Measurements from ENCODE around the gene TF. TPM values are rescaled to one million over a fixed set of nuclear protein-coding genes. Genes with fewer than 3 reads are reported as not detected.
"Not testable (repeated sequence)": the region's sequence is repeated elsewhere in the genome, so short reads cannot be mapped to it uniquely, and the experiment has no call there.

TF gene
- total and polyA plus RNA-seq, 2 experiments from 2014 or later = 0.33 to 3.0 TPM

DNA sequence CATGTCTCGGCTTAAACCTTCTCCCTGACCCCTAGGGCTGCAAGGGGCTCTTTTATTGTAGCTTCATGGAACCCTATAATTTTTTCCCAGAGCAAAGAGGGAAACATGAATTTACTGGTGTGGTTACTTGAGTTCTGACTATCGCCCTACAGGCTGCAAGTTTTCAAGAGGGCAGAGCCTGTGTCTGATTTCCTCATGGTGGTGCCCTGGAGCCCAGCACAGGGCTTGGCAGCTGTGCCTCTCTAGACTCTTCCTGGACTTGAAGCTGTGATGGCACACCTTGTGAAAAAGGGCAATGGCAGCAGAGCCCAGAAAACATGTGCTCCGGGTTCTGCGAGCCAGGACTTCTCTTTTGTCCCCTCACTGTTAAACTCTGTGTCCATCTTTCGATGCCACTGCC is 34.2 kb upstream of the TF start:
- TF ChIP-seq, protein P1, sequence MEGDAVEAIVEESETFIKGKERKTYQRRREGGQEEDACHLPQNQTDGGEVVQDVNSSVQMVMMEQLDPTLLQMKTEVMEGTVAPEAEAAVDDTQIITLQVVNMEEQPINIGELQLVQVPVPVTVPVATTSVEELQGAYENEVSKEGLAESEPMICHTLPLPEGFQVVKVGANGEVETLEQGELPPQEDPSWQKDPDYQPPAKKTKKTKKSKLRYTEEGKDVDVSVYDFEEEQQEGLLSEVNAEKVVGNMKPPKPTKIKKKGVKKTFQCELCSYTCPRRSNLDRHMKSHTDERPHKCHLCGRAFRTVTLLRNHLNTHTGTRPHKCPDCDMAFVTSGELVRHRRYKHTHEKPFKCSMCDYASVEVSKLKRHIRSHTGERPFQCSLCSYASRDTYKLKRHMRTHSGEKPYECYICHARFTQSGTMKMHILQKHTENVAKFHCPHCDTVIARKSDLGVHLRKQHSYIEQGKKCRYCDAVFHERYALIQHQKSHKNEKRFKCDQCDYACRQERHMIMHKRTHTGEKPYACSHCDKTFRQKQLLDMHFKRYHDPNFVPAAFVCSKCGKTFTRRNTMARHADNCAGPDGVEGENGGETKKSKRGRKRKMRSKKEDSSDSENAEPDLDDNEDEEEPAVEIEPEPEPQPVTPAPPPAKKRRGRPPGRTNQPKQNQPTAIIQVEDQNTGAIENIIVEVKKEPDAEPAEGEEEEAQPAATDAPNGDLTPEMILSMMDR (IDR thresholded peaks at IDR 0.05; ENCODE audit: low read depth, low read length) = no peak
- DNase-seq (ENCODE audit: low read depth in 1 of 2, low spot score in 1 of 2) = no peak
- Histone ChIP-seq H3K4me1 (ENCODE audit: low read depth) (no peaks in the 10 kb centered on the region), H3K27me3 (peaks cover 17% of the 10 kb centered on the region), H3K27ac (no peak overlapping the region), H3K9me3 (ENCODE audit: low read depth) (no peaks in the 10 kb centered on the region), H3K36me3 (no peaks in the 10 kb centered on the region), H3K4me3 (no peak overlapping the region)

DNA sequence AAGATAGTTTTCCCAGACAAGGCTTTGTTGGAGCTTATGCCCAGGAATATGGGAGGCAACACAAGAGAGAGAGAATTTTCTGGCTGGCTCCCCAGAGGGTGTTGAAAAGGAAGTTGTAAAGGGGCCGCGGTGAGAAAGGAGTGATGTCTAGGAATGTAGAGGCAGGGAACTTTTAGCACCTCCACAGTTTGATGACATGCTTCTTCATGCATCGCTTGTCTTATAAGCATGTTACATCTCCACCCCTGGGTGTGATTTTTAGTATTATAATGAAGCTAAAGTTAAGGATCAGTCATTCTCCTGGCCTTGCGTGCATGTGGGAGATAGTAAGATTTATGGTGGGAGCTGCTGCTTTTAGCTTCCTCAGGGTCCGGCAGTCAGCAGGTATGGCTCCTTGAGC is 32.8 kb upstream of the TF start:
- DNase-seq (ENCODE audit: low read depth in 1 of 2, low spot score in 1 of 2) = no peak
- Histone ChIP-seq H3K27me3 (peaks cover 9% of the 10 kb centered on the region), H3K36me3 (no peaks in the 10 kb centered on the region), H3K4me3 (no peak overlapping the region), H3K4me1 (ENCODE audit: low read depth) (no peaks in the 10 kb centered on the region), H3K27ac (no peak overlapping the region), H3K9me3 (ENCODE audit: low read depth) (no peaks in the 10 kb centered on the region)
- TF ChIP-seq, protein P1 (IDR thresholded peaks at IDR 0.05; ENCODE audit: low read depth, low read length) = no peak

DNA sequence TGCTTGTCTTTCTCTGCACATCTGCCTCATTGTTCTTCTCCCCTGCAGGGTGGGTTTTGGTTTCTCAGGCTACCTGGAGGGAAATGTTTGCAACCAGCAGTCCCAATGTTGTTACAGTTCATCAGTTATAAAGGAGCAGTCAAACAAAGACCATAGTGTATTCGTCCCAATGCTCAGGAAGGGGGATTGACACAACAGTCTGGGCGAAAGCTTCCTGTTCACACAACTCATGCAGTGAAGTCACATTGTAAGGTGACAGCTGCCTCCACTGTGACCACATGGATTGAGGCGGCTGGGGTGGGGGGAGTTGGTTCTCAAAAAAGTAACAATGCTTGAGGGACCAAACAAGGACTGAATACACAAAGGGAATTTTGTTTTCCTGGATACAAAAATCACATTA is 28.8 kb upstream of the TF start:
- DNase-seq (ENCODE audit: low read depth in 1 of 2, low spot score in 1 of 2) = no peak
- H3K4me3 ChIP-seq = no peak overlapping the region

DNA sequence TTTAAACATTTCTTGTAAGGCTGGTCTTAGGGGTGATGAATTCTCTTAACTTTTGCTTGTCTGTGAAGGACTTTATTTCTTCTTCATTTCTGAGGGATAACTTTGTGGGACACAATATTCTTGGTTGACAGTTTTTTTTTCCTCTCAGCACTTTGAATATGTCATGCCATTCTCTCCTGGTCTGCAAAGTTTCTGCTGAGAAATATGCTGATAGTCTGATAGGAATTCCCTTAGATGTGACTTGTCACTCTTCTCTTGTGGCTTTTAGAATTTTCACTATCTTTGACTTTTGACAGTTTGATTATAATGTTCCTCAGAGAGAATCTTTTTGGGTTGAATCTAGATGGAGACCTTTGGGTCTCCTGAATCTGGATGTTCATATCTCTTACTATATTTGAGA is 23.3 kb upstream of the TF start:
- Histone ChIP-seq H3K36me3 (no peaks in the 10 kb centered on the region), H3K4me1 (ENCODE audit: low read depth) (no peaks in the 10 kb centered on the region), H3K4me3 (no peak overlapping the region), H3K27ac (no peak overlapping the region), H3K9me3 (ENCODE audit: low read depth) (no peaks in the 10 kb centered on the region), H3K27me3 (no peaks in the 10 kb centered on the region)
- DNase-seq (ENCODE audit: low read depth in 1 of 2, low spot score in 1 of 2) = no peak
- TF ChIP-seq, protein P1 (IDR thresholded peaks at IDR 0.05; ENCODE audit: low read depth, low read length) = no peak

More for the DNA sequence above, 28.8 kb upstream of the TF start:
- TF ChIP-seq, protein P1 (IDR thresholded peaks at IDR 0.05; ENCODE audit: low read depth, low read length) = no peak
- Histone ChIP-seq H3K9me3 (ENCODE audit: low read depth) (no peaks in the 10 kb centered on the region), H3K27me3 (no peaks in the 10 kb centered on the region), H3K36me3 (no peaks in the 10 kb centered on the region), H3K4me1 (ENCODE audit: low read depth) (no peaks in the 10 kb centered on the region), H3K27ac (no peak overlapping the region)

DNA sequence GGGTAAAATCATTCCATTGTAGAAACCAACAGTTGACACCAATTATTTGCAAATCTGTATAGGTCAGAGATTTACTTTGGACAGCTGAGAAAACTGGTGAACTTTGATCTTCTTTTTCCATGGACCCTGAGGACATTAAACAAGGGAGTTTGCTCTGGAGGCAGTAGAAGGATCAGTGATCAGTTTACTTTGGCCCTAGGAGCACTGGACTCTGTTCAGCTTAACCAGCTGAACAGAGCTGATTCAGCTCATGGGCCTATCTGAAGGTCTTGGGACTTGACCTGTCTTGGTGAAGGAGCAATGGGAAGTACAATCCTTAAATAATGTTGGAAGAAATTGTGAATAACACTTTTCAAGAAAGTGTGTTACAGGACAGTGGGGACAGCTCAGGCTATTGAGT is 15.2 kb upstream of the TF start:
- Histone ChIP-seq H3K36me3 (no peaks in the 10 kb centered on the region), H3K27me3 (no peaks in the 10 kb centered on the region), H3K4me1 (ENCODE audit: low read depth) (no peaks in the 10 kb centered on the region), H3K4me3 (no peak overlapping the region), H3K27ac (no peak overlapping the region), H3K9me3 (ENCODE audit: low read depth) (no peaks in the 10 kb centered on the region)
- DNase-seq (ENCODE audit: low read depth in 1 of 2, low spot score in 1 of 2) = no peak
- TF ChIP-seq, protein P1 (IDR thresholded peaks at IDR 0.05; ENCODE audit: low read depth, low read length) = no peak

DNA sequence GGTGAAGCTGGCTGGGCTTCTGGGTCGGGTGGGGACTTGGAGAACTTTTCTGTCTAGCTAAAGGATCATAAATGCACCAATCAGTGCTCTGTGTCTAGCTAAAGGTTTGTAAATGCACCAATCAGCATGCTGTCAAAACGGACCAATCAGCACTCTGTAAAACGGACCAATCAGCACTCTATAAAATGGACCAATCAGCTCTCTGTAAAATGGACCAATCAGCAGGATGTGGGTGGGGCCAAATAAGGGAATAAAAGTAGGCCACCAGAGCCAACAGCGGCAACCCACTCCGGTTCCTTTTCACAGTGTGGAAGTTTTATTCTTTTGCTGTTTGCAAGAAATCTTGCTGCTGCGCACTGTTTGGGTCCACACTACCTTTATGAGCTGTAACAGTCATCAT is 14.0 kb upstream of the TF start:
- H3K9me3 ChIP-seq (ENCODE audit: low read depth); H3K27me3 ChIP-seq; H3K36me3 ChIP-seq; H3K27ac ChIP-seq; DNase-seq (ENCODE audit: low read depth in 1 of 2, low spot score in 1 of 2); H3K4me1 ChIP-seq (ENCODE audit: low read depth); H3K4me3 ChIP-seq: not testable (repeated sequence)
